ENCODE data around the gene HDGFL3. TPM values are rescaled to one million over a fixed set of nuclear protein-coding genes. Genes with fewer than 3 reads are reported as not detected.

Gene HDGFL3
- total RNA-seq, 3 donors from 2014 or later: 19.0 to 42.4 (median 34.7) TPM

DNA sequence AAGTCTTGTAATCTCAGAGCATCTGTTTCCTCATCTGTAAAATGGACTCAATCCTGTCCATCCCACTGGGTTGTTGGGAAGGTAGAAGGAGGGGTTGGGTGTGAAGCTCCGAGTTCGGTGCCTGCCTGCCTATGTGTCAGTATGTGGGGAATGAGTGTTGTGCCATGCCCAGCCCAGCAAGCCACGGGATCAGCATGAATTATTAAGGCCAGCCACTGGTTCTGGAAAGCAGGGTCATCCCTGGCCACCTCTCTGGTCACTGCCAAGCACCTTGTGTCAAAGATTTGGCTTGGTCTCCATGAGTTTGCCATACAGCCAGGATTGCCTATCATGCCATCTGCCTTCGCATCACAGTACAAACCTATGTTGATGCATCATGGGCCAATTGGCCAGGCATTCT lies 88.7 kb downstream of the HDGFL3 start:
- Histone ChIP-seq H3K9me3 (no peaks in the 10 kb centered on the region), H3K36me3 (no peaks in the 10 kb centered on the region), H3K27ac (no peak overlapping the region), H3K4me1 (no peaks in the 10 kb centered on the region), H3K27me3 (no peaks in the 10 kb centered on the region), H3K4me3 (no peak overlapping the region)
- no peak for DNase-seq (ENCODE audit: low spot score in 2 of 2)
- no peak for TF ChIP-seq POLR2AphosphoS5 (IDR thresholded peaks at IDR 0.05)
- no peak for TF ChIP-seq POLR2A (IDR thresholded peaks at IDR 0.05)
- TF ChIP-seq, protein P1, sequence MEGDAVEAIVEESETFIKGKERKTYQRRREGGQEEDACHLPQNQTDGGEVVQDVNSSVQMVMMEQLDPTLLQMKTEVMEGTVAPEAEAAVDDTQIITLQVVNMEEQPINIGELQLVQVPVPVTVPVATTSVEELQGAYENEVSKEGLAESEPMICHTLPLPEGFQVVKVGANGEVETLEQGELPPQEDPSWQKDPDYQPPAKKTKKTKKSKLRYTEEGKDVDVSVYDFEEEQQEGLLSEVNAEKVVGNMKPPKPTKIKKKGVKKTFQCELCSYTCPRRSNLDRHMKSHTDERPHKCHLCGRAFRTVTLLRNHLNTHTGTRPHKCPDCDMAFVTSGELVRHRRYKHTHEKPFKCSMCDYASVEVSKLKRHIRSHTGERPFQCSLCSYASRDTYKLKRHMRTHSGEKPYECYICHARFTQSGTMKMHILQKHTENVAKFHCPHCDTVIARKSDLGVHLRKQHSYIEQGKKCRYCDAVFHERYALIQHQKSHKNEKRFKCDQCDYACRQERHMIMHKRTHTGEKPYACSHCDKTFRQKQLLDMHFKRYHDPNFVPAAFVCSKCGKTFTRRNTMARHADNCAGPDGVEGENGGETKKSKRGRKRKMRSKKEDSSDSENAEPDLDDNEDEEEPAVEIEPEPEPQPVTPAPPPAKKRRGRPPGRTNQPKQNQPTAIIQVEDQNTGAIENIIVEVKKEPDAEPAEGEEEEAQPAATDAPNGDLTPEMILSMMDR (IDR thresholded peaks at IDR 0.05): no peak
- intact Hi-C loops (cut with DNase I; ENCODE audit: low total_unique reads): no loop called here

DNA sequence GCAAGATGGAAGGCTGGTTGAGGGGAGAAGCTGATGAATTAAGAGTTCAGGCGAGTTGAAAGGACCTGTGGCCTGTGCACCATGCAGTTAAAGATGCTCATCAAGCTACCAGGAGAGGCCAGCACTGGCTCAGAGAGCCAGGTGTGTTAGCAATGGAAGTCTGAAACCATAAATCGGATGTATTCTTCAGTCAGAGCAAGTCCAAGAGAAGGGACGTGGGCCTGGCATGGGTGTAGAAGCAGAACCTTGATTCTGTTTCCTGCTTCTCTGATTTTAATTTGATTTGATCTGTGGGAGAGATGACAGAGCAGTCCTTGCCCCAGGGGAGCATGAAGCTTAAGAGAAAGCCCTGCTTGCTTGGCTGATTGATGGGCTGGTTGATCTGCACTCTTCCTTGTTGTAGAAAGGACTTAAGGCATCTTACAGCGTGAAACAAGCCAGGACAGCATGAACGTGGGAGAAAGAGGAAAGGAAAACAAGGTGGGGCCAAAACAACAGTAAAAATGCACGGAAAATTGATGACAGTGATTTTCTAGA lies 89.3 kb downstream of the HDGFL3 start:
- no peaks in the 10 kb centered on the region for H3K27me3 ChIP-seq
- no peaks in the 10 kb centered on the region for H3K9me3 ChIP-seq
- DNase-seq (ENCODE audit: low spot score in 2 of 2): no peak
- no peaks in the 10 kb centered on the region for H3K36me3 ChIP-seq
- intact Hi-C loops (cut with DNase I; ENCODE audit: low total_unique reads): no loop called here
- no peak overlapping the region for H3K27ac ChIP-seq
- no peaks in the 10 kb centered on the region for H3K4me1 ChIP-seq
- H3K4me3 ChIP-seq: no peak overlapping the region
- TF ChIP-seq POLR2A (IDR thresholded peaks at IDR 0.05) (no peak), POLR2AphosphoS5 (IDR thresholded peaks at IDR 0.05) (no peak)
- TF ChIP-seq, protein P1 (IDR thresholded peaks at IDR 0.05): no peak

DNA sequence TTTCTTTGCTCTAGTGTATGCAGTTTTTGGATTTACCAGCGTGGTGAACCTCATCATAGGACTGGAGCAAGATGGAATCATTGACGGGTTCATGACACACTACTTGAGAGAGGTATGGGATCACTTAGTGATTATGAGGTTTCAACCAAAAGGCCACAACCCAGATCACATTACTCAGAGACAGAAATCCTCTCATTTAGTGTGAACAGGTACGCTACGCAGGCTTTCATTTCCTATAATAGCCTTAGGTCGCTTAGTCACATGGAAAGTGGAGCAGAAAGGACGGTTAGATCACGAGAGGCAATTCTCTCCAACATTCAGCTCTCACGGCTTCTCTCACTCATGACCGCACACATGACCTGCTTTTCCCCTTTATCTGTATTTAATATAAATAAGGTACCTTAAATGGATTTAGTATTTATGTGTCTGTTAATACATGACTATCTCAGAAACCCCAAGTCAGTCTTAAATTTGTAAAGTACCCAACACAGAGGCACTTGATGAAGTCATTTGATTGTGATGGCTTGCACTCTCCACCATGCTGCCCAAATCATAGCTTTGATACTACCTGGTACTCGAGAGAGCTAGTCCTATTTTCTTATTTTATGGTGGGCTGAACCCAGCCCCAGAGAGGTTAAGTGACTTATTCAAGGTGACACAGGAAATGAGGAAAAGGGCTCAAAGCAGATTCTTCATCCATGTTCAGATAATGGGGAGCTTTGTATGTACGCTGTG lies 91.6 kb downstream of the HDGFL3 start:
- no peak overlapping the region for H3K4me3 ChIP-seq
- intact Hi-C loops (cut with DNase I; ENCODE audit: low total_unique reads): no loop called here
- H3K9me3 ChIP-seq: no peaks in the 10 kb centered on the region
- no peaks in the 10 kb centered on the region for H3K4me1 ChIP-seq
- H3K27me3 ChIP-seq: no peaks in the 10 kb centered on the region
- TF ChIP-seq POLR2AphosphoS5 (IDR thresholded peaks at IDR 0.05): no peak
- TF ChIP-seq, protein P1 (IDR thresholded peaks at IDR 0.05): no peak
- no peak for TF ChIP-seq POLR2A (IDR thresholded peaks at IDR 0.05)
- H3K36me3 ChIP-seq: no peaks in the 10 kb centered on the region
- no peak overlapping the region for H3K27ac ChIP-seq
- DNase-seq (ENCODE audit: low spot score in 2 of 2): no peak

DNA sequence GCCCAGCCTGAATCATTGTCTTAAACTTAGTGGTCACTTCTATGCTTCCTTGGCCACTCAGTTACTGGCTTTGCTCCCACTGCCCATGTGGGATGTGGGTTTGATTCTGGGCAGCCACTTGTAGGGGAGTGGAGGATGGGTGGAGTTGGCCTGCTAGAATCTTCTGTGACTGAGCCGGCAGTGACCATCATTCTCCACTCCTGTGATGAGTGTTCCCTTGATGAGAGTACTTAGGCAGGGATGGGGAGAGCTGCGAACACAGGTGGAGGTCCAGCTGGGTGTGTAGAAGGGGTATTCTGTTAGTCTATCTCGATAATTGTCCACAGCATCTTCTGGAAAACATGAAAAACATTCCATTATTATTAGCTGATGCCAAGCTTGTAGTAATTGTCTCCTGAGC lies 92.2 kb downstream of the HDGFL3 start:
- Histone ChIP-seq H3K36me3 (no peaks in the 10 kb centered on the region), H3K27ac (no peak overlapping the region), H3K27me3 (peaks cover 0 to 4% of the 10 kb centered on the region in 2 donors), H3K4me3 (no peak overlapping the region), H3K4me1 (no peaks in the 10 kb centered on the region), H3K9me3 (no peaks in the 10 kb centered on the region)
- intact Hi-C loops (cut with DNase I; ENCODE audit: low total_unique reads): no loop called here
- DNase-seq (ENCODE audit: low spot score in 2 of 2): no peak
- TF ChIP-seq POLR2A (IDR thresholded peaks at IDR 0.05) (no peak), POLR2AphosphoS5 (IDR thresholded peaks at IDR 0.05) (no peak)
- TF ChIP-seq, protein P1 (IDR thresholded peaks at IDR 0.05): no peak

DNA sequence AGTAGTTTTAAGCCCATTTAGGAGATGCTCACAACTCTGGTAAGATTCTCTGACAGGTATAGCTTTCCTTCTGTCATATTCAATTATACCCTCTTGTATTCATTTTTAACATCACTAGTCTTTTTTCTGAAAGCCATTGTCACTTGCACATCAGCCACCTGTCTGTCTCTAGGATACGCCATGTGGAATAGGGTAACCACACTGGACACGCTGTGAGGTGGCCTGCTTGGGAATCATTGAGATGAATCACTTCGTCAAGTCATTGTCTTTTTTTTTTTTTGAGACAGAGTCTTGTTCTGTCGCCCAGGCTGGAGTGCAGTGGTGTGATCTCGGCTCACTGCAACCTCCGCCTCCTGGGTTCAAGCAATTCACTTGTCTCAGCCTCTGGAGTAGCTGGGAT lies 92.8 kb downstream of the HDGFL3 start:
- Histone ChIP-seq H3K4me3 (no peak overlapping the region), H3K36me3 (no peaks in the 10 kb centered on the region), H3K4me1 (no peaks in the 10 kb centered on the region), H3K9me3 (no peaks in the 10 kb centered on the region), H3K27me3 (peaks cover 0 to 9% of the 10 kb centered on the region in 2 donors), H3K27ac (no peak overlapping the region)
- no peak for DNase-seq (ENCODE audit: low spot score in 2 of 2)
- intact Hi-C loops (cut with DNase I; ENCODE audit: low total_unique reads): no loop called here
- TF ChIP-seq, protein P1 (IDR thresholded peaks at IDR 0.05): no peak
- TF ChIP-seq POLR2AphosphoS5 (IDR thresholded peaks at IDR 0.05): no peak
- TF ChIP-seq POLR2A (IDR thresholded peaks at IDR 0.05): no peak

Data from breast epithelium (tissue), 4 donors.